ENCODE data around the gene CNGB1. TPM values are rescaled to one million over a fixed set of nuclear protein-coding genes. Genes with fewer than 3 reads are reported as not detected.

CNGB1 gene
- total and polyA plus RNA-seq, 2 donors (not counting 1 experiment from before 2014, with no cell fraction given) = not detected

- Histone ChIP-seq H2AFZ (ENCODE audit: low read length) (no peak overlapping the region), H3K9ac (ENCODE audit: insufficient read depth, low read length) (no peak overlapping the region), H3K79me2 (ENCODE audit: control insufficient read depth, insufficient read depth, low read length) (no peaks in the 10 kb centered on the region), H3K36me3 (ENCODE audit: control insufficient read depth, insufficient read depth, low read length) (no peaks in the 10 kb centered on the region), H3K4me3 (replicated peaks in 1 of 4; ENCODE audit: control extremely low read depth in 1 of 4, insufficient read depth in 1 of 4, low read depth in 3 of 4, low read length in 4 of 4) (no peak overlapping the region), H3K27me3 (ENCODE audit: control insufficient read depth, insufficient read depth, low read length) (peaks cover 5% of the 10 kb centered on the region), H3K9me3 (ENCODE audit: control insufficient read depth, insufficient read depth, low read depth, low read length) (no peaks in the 10 kb centered on the region), H3K4me2 (ENCODE audit: extremely low read depth, insufficient read depth, low read length) (no peak overlapping the region), H3K4me1 (ENCODE audit: control insufficient read depth, extremely low read depth, insufficient read depth, low read length) (no peaks in the 10 kb centered on the region), H4K20me1 (ENCODE audit: control insufficient read depth, extremely low read depth, insufficient read depth, low read length) (no peaks in the 10 kb centered on the region), H3K27ac (ENCODE audit: insufficient read depth, low read length) (no peak overlapping the region)
- TF ChIP-seq, protein P1, sequence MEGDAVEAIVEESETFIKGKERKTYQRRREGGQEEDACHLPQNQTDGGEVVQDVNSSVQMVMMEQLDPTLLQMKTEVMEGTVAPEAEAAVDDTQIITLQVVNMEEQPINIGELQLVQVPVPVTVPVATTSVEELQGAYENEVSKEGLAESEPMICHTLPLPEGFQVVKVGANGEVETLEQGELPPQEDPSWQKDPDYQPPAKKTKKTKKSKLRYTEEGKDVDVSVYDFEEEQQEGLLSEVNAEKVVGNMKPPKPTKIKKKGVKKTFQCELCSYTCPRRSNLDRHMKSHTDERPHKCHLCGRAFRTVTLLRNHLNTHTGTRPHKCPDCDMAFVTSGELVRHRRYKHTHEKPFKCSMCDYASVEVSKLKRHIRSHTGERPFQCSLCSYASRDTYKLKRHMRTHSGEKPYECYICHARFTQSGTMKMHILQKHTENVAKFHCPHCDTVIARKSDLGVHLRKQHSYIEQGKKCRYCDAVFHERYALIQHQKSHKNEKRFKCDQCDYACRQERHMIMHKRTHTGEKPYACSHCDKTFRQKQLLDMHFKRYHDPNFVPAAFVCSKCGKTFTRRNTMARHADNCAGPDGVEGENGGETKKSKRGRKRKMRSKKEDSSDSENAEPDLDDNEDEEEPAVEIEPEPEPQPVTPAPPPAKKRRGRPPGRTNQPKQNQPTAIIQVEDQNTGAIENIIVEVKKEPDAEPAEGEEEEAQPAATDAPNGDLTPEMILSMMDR (conservative IDR thresholded peaks at IDR 0.05 in 1 of 2, IDR thresholded peaks at IDR 0.05 in 1 of 2; ENCODE audit: low read depth in 1 of 2, low read length in 2 of 2) = no peak
- no peak for TF ChIP-seq EZH2 (IDR thresholded peaks at IDR 0.05; ENCODE audit: low read length, missing control alignments)
- DNase-seq (ENCODE audit: low read depth in 2 of 2) = no peak
These were observed 70.0 kb downstream of the CNGB1 start for GRCh38 chr16:57900796-57901479.

- peak; percentile 59 to 76 for DNase-seq (ENCODE audit: low read depth in 2 of 2)
- no peaks in the 10 kb centered on the region for H3K36me3 ChIP-seq (ENCODE audit: control insufficient read depth, insufficient read depth, low read length)
- no peaks in the 10 kb centered on the region for H4K20me1 ChIP-seq (ENCODE audit: control insufficient read depth, extremely low read depth, insufficient read depth, low read length)
- no peaks in the 10 kb centered on the region for H3K4me1 ChIP-seq (ENCODE audit: control insufficient read depth, extremely low read depth, insufficient read depth, low read length)
- no peak overlapping the region for H3K27ac ChIP-seq (ENCODE audit: insufficient read depth, low read length)
- H3K9ac ChIP-seq (ENCODE audit: insufficient read depth, low read length) = no peak overlapping the region
- no peak overlapping the region for H3K4me2 ChIP-seq (ENCODE audit: extremely low read depth, insufficient read depth, low read length)
- no peaks in the 10 kb centered on the region for H3K9me3 ChIP-seq (ENCODE audit: control insufficient read depth, insufficient read depth, low read depth, low read length)
- H3K27me3 ChIP-seq (ENCODE audit: control insufficient read depth, insufficient read depth, low read length) = peaks cover 5% of the 10 kb centered on the region
- no peaks in the 10 kb centered on the region for H3K79me2 ChIP-seq (ENCODE audit: control insufficient read depth, insufficient read depth, low read length)
- H3K4me3 ChIP-seq (replicated peaks in 1 of 4; ENCODE audit: control extremely low read depth in 1 of 4, insufficient read depth in 1 of 4, low read depth in 3 of 4, low read length in 4 of 4) = no peak overlapping the region
- H2AFZ ChIP-seq (ENCODE audit: low read length) = no peak overlapping the region
- TF ChIP-seq EZH2 (IDR thresholded peaks at IDR 0.05; ENCODE audit: low read length, missing control alignments) = no peak
- TF ChIP-seq, protein P1 (conservative IDR thresholded peaks at IDR 0.05 in 1 of 2, IDR thresholded peaks at IDR 0.05 in 1 of 2; ENCODE audit: low read depth in 1 of 2, low read length in 2 of 2) = peak; percentile 90 to 91
These were observed 70.9 kb downstream of the CNGB1 start for GRCh38 chr16:57899771-57900661.

- no peaks in the 10 kb centered on the region for H3K4me1 ChIP-seq (ENCODE audit: control insufficient read depth, extremely low read depth, insufficient read depth, low read length)
These were observed 72.0 kb downstream of the CNGB1 start for GRCh38 chr16:57898961-57899360.

More at GRCh38 chr16:57898961-57899360, 72.0 kb downstream of the CNGB1 start:
- H3K4me3 ChIP-seq (replicated peaks in 1 of 4; ENCODE audit: control extremely low read depth in 1 of 4, insufficient read depth in 1 of 4, low read depth in 3 of 4, low read length in 4 of 4) = no peak overlapping the region
- no peaks in the 10 kb centered on the region for H4K20me1 ChIP-seq (ENCODE audit: control insufficient read depth, extremely low read depth, insufficient read depth, low read length)
- peaks cover 5% of the 10 kb centered on the region for H3K27me3 ChIP-seq (ENCODE audit: control insufficient read depth, insufficient read depth, low read length)
- no peaks in the 10 kb centered on the region for H3K9me3 ChIP-seq (ENCODE audit: control insufficient read depth, insufficient read depth, low read depth, low read length)
- no peak overlapping the region for H2AFZ ChIP-seq (ENCODE audit: low read length)
- no peaks in the 10 kb centered on the region for H3K79me2 ChIP-seq (ENCODE audit: control insufficient read depth, insufficient read depth, low read length)
- no peak overlapping the region for H3K4me2 ChIP-seq (ENCODE audit: extremely low read depth, insufficient read depth, low read length)
- H3K9ac ChIP-seq (ENCODE audit: insufficient read depth, low read length) = no peak overlapping the region
- DNase-seq (ENCODE audit: low read depth in 2 of 2) = no peak
- TF ChIP-seq, protein P1 (conservative IDR thresholded peaks at IDR 0.05 in 1 of 2, IDR thresholded peaks at IDR 0.05 in 1 of 2; ENCODE audit: low read depth in 1 of 2, low read length in 2 of 2) = no peak
- no peak for TF ChIP-seq EZH2 (IDR thresholded peaks at IDR 0.05; ENCODE audit: low read length, missing control alignments)
- no peaks in the 10 kb centered on the region for H3K36me3 ChIP-seq (ENCODE audit: control insufficient read depth, insufficient read depth, low read length)
- no peak overlapping the region for H3K27ac ChIP-seq (ENCODE audit: insufficient read depth, low read length)

Measured in fibroblast of lung (primary cell).